ENCODE measurements around the gene ZNF559.
"Not testable (repeated sequence)": the region's sequence is repeated elsewhere in the genome, so short reads cannot be mapped to it uniquely, and the experiment has no call there.

The ZNF559 gene

DNA sequence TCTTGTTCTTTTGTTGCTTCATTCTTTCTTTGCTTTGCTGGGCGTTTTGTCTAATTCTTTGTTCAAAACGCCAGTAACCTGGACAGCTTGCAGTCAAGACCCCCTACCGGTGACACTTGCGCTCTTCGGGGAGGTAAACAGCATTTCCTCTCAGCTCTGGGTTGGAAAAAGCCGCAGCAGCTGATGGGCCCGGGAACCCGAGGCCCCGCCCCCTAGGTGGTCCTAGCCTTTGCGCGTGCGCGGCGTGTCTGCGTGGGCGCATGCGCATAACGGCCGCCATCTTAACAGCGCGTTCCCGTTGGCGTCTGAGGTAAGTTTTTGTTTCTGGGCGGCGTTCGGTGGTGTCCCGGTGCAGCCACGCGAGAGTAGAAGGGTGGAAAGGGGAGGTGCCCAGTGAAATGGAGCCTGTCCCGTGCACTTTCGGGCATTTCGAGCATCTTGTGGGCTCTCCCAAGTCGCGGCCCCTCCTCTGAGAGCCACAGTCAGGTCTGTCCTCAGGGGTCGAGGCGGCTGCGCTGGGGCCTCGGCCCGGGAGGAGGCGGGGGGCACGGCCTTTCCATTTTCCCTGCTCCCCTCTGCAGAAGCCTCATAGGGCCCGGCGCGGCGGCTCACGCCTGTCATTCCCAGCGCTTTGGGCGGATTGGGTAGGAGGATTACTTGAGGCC, at the start of gene ZNF559:
Gene ZNF559 (plus strand): TSS at position 261 of the 665 bp plus-strand sequence. CDS start 14,371 bp downstream, outside the sequence.
- peak; percentile 67 for TF ChIP-seq POLR2A (IDR thresholded peaks at IDR 0.05; ENCODE audit: low read depth, low read length)
- peak; percentile 75 for DNase-seq (ENCODE audit: insufficient read length, low spot score)
- peak; percentile 71 for FAIRE-seq

GRCh38 chr19:9283485-9283884, 40.5 kb upstream of the ZNF559 start:
- DNase-seq (ENCODE audit: insufficient read length, low spot score); FAIRE-seq: not testable (repeated sequence)

- DNase-seq (ENCODE audit: insufficient read length, low spot score), result no peak
- no peak for TF ChIP-seq POLR2A (IDR thresholded peaks at IDR 0.05; ENCODE audit: low read depth, low read length)
- no peak for FAIRE-seq
Measured at GRCh38 chr19:9289231-9289884, 34.6 kb upstream of the ZNF559 start.

GRCh38 chr19:9295411-9295849, 28.5 kb upstream of the ZNF559 start:
- DNase-seq (ENCODE audit: insufficient read length, low spot score) (no peak), FAIRE-seq (peak; percentile 38)
- TF ChIP-seq POLR2A (IDR thresholded peaks at IDR 0.05; ENCODE audit: low read depth, low read length), result no peak

- TF ChIP-seq POLR2A (IDR thresholded peaks at IDR 0.05; ENCODE audit: low read depth, low read length), result no peak
- FAIRE-seq (no peak), DNase-seq (ENCODE audit: insufficient read length, low spot score) (no peak)
Measured at GRCh38 chr19:9296336-9296735, 27.6 kb upstream of the ZNF559 start.

- TF ChIP-seq POLR2A (IDR thresholded peaks at IDR 0.05; ENCODE audit: low read depth, low read length), result no peak
- DNase-seq (ENCODE audit: insufficient read length, low spot score) (peak; percentile 27), FAIRE-seq (no peak)
Measured at GRCh38 chr19:9306443-9306842, 17.5 kb upstream of the ZNF559 start.

- no peak for DNase-seq (ENCODE audit: insufficient read length, low spot score)
- no peak for TF ChIP-seq POLR2A (IDR thresholded peaks at IDR 0.05; ENCODE audit: low read depth, low read length)
- FAIRE-seq, result no peak
Measured at GRCh38 chr19:9308091-9308770, 15.7 kb upstream of the ZNF559 start.

DNA sequence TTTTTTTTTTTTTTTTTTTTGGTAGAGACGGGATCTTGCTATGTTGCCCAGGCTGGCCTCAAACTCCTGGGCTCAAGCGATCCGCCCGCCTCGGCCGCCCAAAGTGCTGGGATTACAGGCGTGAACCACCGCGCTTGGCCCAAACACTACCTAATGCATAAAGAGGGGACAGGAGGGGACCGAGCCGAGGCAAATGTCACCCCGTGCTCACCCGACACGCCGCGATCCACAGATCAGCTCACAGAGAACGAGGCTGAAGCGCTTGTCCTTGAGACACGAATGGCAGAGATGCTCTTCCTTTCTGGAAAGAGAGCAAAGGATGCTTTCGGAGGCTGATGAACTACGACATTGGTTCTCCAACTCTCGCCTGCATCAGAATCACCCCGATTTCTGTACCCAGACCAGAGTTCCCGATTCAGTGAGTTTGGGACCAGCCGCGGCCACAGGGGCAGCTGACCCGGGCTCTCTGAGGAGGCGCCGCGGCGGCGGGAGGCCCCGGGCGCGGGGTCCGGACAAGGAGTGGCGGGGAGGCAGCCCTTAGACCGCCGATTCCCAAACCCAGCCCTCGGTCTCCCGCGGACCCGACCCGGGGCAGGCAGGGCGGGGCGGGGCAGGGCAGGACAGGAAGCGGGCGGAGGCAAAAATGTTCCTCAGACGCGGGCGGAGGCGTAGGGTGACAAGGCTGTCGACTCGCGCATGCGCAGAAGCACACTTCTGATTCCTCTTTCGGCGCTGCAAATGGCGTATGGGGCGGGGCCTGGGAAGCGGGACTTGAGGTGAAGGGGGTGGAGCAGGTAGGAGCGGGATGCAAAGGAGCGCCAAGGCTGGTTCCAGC, 14.6 kb upstream of the ZNF559 start, which contains the start of gene ZNF699:
Gene ZNF699 (minus strand): TSS at position 700 of the 835 bp plus-strand sequence. CDS start 4,719 bp downstream, outside the sequence.
- TF ChIP-seq POLR2A (IDR thresholded peaks at IDR 0.05; ENCODE audit: low read depth, low read length), result peak; percentile 62
- DNase-seq (ENCODE audit: insufficient read length, low spot score) (peak; percentile 90), FAIRE-seq (peak; percentile 52)

GRCh38 chr19:9309974-9310446, 14.0 kb upstream of the ZNF559 start:
- FAIRE-seq, result peak; percentile 11
- TF ChIP-seq POLR2A (IDR thresholded peaks at IDR 0.05; ENCODE audit: low read depth, low read length), result no peak
- peak; percentile 78 for DNase-seq (ENCODE audit: insufficient read length, low spot score)

- DNase-seq (ENCODE audit: insufficient read length, low spot score) (no peak), FAIRE-seq (no peak)
- no peak for TF ChIP-seq POLR2A (IDR thresholded peaks at IDR 0.05; ENCODE audit: low read depth, low read length)
Measured at GRCh38 chr19:9313756-9314155, 10.2 kb upstream of the ZNF559 start.

GRCh38 chr19:9321338-9321737, 2.6 kb upstream of the ZNF559 start:
- no peak for TF ChIP-seq POLR2A (IDR thresholded peaks at IDR 0.05; ENCODE audit: low read depth, low read length)
- DNase-seq (ENCODE audit: insufficient read length, low spot score) (no peak), FAIRE-seq (no peak)

DNA sequence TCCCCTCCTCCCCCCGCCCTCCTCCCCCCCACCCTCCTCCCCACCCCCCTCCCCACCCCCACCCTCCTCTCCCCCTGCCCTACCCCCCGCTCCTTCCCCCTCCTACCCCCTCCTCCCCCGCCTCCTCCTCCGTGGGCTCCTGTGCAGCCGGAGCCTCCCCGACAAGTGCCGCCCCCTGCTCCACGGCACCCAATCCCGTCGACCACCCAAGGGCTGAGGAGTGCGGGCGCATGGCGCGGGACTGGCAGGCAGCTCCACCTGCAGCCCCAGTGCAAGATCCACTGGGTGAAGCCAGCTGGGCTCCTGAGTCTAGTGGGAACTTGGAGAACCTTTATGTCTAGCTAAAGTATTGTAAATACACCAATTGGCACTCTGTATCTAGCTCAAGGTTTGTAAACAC, 2.2 kb upstream of the ZNF559 start:
- not testable (repeated sequence) for DNase-seq (ENCODE audit: insufficient read length, low spot score)

DNA sequence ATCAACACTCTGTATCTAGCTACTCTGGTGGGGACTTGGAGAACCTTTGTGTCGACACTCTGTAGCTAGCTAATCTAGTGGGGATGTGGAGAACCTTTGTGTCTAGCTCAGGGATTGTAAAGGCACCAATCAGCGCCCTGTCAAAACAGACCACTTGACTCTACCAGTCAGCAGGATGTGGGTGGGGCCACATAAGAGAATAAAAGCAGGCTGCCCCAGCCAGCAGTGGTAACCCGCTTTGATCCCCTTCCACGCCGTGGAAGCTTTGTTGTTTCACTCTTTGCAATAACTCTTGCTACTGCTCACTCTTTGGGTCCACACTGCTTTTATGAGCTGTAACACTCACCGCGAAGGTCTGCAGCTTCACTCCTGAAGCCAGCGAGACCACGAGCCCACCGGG, 1.8 kb upstream of the ZNF559 start:
- FAIRE-seq; DNase-seq (ENCODE audit: insufficient read length, low spot score): not testable (repeated sequence)

More for the DNA sequence above, 2.2 kb upstream of the ZNF559 start:
- not testable (repeated sequence) for FAIRE-seq

GRCh38 chr19:9323557-9323918, 441 bp upstream of the ZNF559 start:
- FAIRE-seq, result peak; percentile 92
- TF ChIP-seq POLR2A (IDR thresholded peaks at IDR 0.05; ENCODE audit: low read depth, low read length), result no peak
- peak; percentile 38 for DNase-seq (ENCODE audit: insufficient read length, low spot score)

All from H54 (cell line).